ENCODE results near the gene TFB2M.

- no peak for TF ChIP-seq CTCF (IDR thresholded peaks at IDR 0.05; ENCODE audit: low read length)
- TF ChIP-seq EZH2phosphoT487 (IDR thresholded peaks at IDR 0.05; ENCODE audit: low read length): no peak
- no peak for TF ChIP-seq EZH2 (optimal IDR thresholded peaks at IDR 0.05; ENCODE audit: low read depth, low read length)
Measured at GRCh38 chr1:246491551-246492053, 74.5 kb downstream of the TFB2M start.
